HG02970 (cell line): Measurements from ENCODE around the gene FOXO3.
"Not testable (repeated sequence)": the region's sequence is repeated elsewhere in the genome, so short reads cannot be mapped to it uniquely, and the experiment has no call there.

Experiments
- ATAC-seq: cut with Tn5 transposase; IDR thresholded peaks from one replicate; pipeline ENCODE4 v1.9.1; 2021; ENCODE audit warnings: mild to moderate bottlenecking, moderate library complexity, moderate number of reproducible peaks; ENCODE audit not compliant: unreplicated experiment, low FRiP score

Gene FOXO3

DNA sequence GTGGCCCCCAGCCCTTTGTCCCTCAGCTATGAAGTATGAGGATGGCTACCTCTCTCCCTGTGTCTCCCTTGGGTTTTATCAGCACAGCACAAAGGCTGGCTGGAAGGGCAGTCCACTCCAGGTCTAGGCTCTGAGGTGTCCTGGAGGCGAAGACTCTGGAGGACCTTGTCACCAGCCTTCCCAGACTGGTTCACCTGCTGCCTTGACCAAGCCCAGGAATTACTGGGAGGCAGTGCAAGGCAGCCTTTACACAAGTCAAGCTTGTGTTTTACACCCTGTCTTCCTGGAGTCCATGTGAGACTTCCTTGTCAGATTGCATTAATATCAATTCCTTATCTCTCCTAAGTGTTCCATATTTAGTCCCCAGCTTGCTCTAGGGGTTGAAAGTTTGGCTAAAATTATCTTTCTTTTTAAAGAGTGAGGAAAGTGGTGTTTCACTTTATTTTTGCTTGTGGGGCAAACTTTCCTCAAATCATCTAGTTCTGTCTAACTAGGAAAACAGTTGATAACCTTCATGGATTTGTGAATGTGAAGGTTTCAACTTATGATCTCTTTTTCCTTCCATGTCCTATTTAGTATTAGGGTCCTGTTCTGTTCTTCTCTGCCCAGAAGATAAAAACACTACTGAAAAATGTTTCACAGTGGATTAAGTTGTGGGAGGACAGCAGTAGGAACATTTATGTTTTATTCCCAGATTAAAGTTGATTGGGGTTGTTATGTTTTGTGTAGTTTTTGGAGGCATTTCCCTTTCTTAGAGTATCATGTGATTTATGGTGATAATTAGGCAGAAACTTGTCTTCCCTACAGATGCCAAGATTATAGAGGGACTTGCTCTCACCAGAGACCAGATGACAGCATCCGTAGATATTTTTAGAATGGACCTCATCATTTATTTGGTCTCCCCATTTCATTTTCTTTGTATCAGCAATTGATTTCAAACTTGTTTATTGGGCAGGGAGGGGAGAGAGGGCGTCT, 114.8 kb downstream of the FOXO3 start:
- ATAC-seq: no peak

GRCh38 chr6:108676555-108676954, 115.8 kb downstream of the FOXO3 start:
- ATAC-seq: no peak

DNA sequence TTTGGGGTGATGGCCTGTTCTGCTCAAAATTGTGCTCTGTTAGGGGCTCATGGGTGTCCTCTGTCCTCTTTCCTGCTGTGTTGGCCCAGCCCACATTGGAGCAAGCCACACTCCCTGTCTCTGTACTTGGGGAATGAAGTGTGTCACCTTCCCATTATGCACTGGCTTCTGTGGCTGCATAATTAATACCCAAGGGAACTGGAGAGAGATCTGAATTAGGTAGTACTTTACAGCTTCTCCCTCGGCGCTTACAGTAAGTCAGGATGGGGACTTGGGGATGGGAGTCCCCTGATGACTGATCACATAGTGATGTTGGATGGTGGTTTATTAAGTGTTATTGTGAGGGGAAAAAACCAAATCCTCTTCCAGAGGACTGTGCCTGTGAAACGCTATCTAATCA, 116.6 kb downstream of the FOXO3 start:
- no peak for ATAC-seq

DNA sequence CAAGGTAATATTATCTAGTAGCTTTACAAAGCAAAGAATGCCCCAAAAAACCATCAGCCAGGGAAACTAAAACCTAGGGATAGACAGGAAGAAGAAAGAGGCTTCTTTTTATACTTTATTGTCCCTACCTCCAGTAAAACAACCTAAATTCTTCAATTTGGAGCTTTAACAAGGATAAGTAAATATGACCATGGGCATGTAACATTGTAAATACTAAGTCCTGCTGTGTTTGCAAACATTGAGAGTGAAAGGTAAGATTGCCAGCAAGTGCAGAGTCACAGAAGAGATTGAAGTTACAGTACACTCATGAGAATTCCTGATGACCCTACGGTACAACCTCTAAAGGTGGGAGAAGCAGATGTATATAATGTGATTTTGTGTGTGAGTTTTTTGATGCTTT, 117.2 kb downstream of the FOXO3 start:
- ATAC-seq: no peak

- ATAC-seq: not testable (repeated sequence)
Observed at GRCh38 chr6:108680314-108680713, 119.6 kb downstream of the FOXO3 start.

- ATAC-seq: not testable (repeated sequence)
Observed at GRCh38 chr6:108681721-108682120, 121.0 kb downstream of the FOXO3 start.

- ATAC-seq: not testable (repeated sequence)
Observed at GRCh38 chr6:108682383-108683119, 121.8 kb downstream of the FOXO3 start.

DNA sequence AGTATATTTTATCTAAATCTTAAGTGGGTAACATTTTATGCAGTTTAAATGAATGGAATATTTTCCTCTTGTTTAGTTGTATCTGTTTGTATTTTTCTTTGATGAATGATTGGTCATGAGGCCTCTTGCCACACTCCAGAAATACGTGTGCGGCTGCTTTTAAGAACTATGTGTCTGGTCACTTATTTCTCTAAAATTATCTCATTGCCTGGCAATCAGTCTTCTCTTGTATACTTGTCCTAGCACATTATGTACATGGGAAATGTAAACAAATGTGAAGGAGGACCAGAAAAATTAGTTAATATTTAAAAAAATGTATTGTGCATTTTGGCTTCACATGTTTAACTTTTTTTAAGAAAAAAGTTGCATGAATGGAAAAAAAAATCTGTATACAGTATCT, 123.3 kb downstream of the FOXO3 start:
- ATAC-seq: not testable (repeated sequence)

- ATAC-seq: no peak
Observed at GRCh38 chr6:108684771-108685329, 124.1 kb downstream of the FOXO3 start.

- no peak for ATAC-seq
Observed at GRCh38 chr6:108685970-108686369, 125.3 kb downstream of the FOXO3 start.

DNA sequence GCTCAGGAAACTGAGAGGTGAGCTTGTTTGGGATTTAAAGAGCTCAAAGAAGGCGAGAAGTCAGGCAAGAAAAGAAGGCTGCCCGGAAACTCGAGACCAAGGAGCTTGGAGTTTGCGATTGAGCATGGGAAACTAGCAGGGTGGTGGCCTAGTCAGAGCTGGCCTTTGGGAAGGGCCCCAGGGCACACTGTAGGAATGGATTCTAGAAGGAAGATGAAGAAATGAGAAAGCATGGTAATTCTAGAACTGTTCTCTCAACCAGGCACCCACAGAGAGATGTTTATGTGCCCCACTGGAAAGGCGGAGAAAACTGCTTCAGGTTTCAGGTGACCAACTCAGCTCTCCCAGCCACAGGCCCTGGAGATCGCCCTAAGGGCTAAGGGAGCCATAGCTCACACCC, 126.2 kb downstream of the FOXO3 start:
- no peak for ATAC-seq

DNA sequence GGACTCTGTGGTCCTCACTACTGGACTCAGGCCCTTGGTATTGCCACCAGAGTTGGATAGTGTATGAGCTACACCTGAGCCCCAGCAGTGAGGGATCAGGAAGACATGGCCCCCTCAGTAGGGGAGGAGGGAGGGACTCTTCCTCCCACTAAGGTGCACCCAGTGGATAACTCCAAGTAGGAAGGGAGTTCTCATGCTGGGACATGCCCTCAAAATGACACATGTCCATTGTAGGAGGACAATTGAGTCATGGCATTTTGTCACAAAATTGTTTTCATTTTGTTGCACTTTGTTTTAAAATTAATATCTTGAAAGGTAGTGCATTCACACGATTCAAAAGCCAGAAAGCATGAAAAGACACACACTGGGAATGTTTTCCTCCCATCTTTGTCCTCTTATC, 127.2 kb downstream of the FOXO3 start:
- ATAC-seq: no peak

- ATAC-seq: no peak
Observed at GRCh38 chr6:108689272-108690161, 128.8 kb downstream of the FOXO3 start.

GRCh38 chr6:108690326-108691049, 129.8 kb downstream of the FOXO3 start:
- no peak for ATAC-seq

DNA sequence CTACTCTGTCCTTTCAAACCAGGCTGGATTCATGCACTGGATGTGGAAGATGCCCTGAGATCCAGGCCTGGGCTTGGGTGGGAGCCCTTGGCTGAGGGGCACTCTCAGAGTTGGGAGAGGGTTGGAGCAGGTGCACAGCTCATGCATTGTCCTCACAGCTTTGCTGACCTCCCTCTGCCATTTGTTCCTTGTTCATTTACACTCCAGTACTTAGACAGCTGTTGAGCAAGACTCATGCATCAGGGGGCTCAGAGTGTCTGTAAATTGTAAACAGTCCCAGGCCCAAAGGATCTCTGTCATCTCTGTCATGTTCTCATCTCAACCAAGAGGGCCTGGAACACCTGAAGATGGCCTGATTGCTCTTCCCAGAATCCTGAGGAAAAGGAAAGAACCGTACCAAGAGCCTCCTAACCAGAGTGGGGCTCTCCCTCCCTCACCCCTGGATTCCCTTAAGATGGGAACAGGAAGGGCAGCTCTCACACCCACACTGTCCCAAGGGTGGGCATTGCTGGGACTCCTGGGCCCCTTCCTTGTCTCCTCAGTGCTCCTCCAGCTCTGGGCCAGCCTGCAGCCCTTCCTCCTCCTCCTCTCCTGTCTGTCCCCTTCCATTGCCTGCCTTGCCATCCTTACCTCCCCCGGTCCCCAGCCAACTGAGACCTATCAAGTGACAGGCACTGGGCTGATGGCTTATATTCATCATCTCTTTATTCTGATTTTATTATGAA, 132.9 kb downstream of the FOXO3 start:
- ATAC-seq: no peak

- no peak for ATAC-seq
Observed at GRCh38 chr6:108694816-108695215, 134.1 kb downstream of the FOXO3 start.

GRCh38 chr6:108697561-108698161, 136.9 kb downstream of the FOXO3 start:
- no peak for ATAC-seq

GRCh38 chr6:108698593-108699289, 138.0 kb downstream of the FOXO3 start:
- ATAC-seq: no peak
